Left lung (tissue), 10 donors: ENCODE data around the gene MARCHF9. TPM values are rescaled to one million over a fixed set of nuclear protein-coding genes. Genes with fewer than 3 reads are reported as not detected.

Experiments used
- ATAC-seq: fragments of 200-7000 bp; cut with Tn5 transposase; one replicate; pipeline ENCODE4 v1.9.1; 2020; ENCODE audit warnings: moderate library complexity
- DNase-seq, 4 donors: peaks; one replicate each; pipeline ENCODE4 v3.0.0-alpha.2; 2013 to 2020
- H3K27ac ChIP-seq, 2 donors: fragments of 200-600 bp; sonication (generic) in 1 of 2; one replicate each; pipeline versions ENCODE4 v1.5.0 to v1.8.0; 2020 to 2021
- H3K27me3 ChIP-seq, 2 donors: fragments of 200-600 bp; sonication (generic) in 1 of 2; one replicate each; pipeline versions ENCODE4 v1.5.0 to v1.8.0; 2020 to 2021
- H3K36me3 ChIP-seq, 2 donors: fragments of 200-600 bp; sonication (generic) in 1 of 2; one replicate each; pipeline versions ENCODE4 v1.5.0 to v1.8.0; 2020 to 2021
- H3K4me1 ChIP-seq, 2 donors: fragments of 200-600 bp; one replicate each; pipeline ENCODE4 v1.8.0; 2021
- H3K4me3 ChIP-seq, 2 donors: fragments of 200-600 bp; sonication (generic) in 1 of 2; one replicate each; pipeline versions ENCODE4 v1.5.0 to v1.8.0; 2020 to 2021; ENCODE audit warnings: mild to moderate bottlenecking in 1 of 2
- H3K9me3 ChIP-seq, 2 donors: fragments of 200-600 bp; sonication (generic) in 1 of 2; one replicate each; pipeline versions ENCODE4 v1.5.0 to v1.8.0; 2020 to 2021
- intact Hi-C, 2 donors: fragments of 100-400 bp; cut with DNase I; formaldehyde crosslinking; loops; one replicate each; pipeline versions ENCODE4 v1.11.2 to v1.14.2; 2022
- polyA plus RNA-seq, 6 donors: library from polyadenylated mRNA; unstranded; fragments of 120-200 nt; gene quantifications; one replicate each; pipeline ENCODE4 v1.2.1, GENCODE V29; 2013; ENCODE audit not compliant: insufficient read length in 6 of 6
- total RNA-seq, 2 donors: library from RNA; stranded (reverse); fragmentation: NEBNext Ultra II Directional; extraction: Animal tissue kit (Norgen Biotek cat#: 25700); gene quantifications; one replicate each; pipeline ENCODE4 v1.2.1, GENCODE V29; 2021
- TF ChIP-seq, protein P1 (sequence below), 2 donors: fragments of 200-600 bp; sonication (generic) in 1 of 2; IDR thresholded peaks; one replicate each; pipeline versions ENCODE4 v1.5.0 to v1.8.0; 2021; ENCODE audit warnings: antibody characterized with exemption in 2 of 2
- donor health status: DM: no; HTN: yes; CAD: no.
- donor health status: DM: no; HTN: no; CAD: no.

Gene MARCHF9
- total and polyA plus RNA-seq, 8 donors: 16.5 to 22.6 (median 19.5) TPM

DNA sequence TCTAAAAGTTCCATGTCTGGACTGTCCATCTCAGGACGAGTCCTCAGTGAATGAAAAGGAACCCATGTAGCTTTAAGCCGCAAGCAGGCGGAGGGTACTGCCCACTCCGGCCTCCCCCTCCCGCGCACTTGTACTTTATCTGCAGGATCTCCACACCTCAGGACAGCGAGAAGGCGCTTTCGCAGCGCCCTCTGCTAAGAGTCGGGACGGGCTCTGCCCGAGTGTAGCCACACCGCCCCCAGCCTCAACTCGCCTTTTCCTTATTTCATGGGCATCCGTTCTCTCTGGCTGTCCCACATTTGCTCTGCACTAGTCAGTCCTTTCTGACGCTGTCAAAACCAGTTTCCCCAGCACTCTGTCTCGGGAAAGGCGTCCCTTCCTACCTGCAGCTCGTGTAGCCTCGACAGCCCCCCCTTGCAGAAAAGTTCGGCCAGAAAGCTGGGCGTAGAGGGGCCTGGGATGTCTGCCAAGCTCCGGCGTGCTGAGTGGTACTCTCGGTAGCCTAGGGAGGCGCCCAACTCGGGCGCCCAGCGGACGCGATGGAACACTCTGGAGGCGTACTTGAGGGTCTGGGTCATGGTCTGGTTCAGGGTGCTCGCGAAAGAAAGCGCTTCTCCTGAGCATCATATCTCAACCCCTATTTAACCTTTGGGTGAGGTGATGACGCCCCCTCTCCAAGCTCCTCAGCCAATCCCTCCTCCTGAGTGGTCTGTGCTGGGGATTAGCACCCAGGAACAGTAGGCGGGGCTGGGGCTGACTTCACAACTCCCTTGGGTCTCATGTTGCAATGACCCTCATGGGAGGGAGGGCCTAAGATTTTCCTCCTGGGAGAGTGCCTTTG lies 11.8 kb downstream of the MARCHF9 start, which contains the start of gene CYP27B1:
CYP27B1 (minus strand) TSS at position 615 of the 841 bp plus-strand sequence; CDS start at position 578, 37 bp downstream.
- ATAC-seq (peak; percentile 47), DNase-seq (peak in 2 of 4 donors; percentile 65 to 77)
- Histone ChIP-seq H3K27me3 (peaks cover 24 to 55% of the 10 kb centered on the region in 2 donors), H3K4me3 (peak within 1 kb of the TSS; percentile 38 to 45), H3K36me3 (peaks cover 0 to 28% of the 10 kb centered on the region in 2 donors), H3K4me1 (peaks cover 28 to 47% of the 10 kb centered on the region in 2 donors), H3K9me3 (no peaks in the 10 kb centered on the region), H3K27ac (no peak within 1 kb of the TSS)
- intact Hi-C loops: no loop called here
- TF ChIP-seq, protein P1, sequence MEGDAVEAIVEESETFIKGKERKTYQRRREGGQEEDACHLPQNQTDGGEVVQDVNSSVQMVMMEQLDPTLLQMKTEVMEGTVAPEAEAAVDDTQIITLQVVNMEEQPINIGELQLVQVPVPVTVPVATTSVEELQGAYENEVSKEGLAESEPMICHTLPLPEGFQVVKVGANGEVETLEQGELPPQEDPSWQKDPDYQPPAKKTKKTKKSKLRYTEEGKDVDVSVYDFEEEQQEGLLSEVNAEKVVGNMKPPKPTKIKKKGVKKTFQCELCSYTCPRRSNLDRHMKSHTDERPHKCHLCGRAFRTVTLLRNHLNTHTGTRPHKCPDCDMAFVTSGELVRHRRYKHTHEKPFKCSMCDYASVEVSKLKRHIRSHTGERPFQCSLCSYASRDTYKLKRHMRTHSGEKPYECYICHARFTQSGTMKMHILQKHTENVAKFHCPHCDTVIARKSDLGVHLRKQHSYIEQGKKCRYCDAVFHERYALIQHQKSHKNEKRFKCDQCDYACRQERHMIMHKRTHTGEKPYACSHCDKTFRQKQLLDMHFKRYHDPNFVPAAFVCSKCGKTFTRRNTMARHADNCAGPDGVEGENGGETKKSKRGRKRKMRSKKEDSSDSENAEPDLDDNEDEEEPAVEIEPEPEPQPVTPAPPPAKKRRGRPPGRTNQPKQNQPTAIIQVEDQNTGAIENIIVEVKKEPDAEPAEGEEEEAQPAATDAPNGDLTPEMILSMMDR (IDR thresholded peaks at IDR 0.05): no peak

DNA sequence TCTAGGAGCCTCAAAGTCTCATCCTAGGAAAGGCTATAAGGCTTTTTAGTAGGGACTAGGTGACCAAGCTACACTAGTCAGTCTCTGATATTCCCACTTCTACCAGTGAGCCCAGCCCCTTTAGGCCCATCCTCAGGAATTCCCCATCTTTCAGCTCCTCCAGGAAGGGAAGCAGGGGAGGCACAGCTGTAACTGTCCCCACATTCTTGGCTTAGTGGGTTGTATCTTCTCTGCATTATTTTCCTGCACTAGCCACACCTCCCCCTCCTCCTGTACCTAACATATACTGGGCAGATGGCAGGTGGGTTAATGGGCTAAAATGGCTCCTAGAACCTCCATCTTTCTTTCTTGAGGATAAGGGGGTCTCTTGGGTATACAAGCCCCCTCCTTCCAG lies 12.4 kb downstream of the MARCHF9 start:
- no peak for ATAC-seq
- peaks cover 28 to 48% of the 10 kb centered on the region in 2 donors for H3K4me1 ChIP-seq
- TF ChIP-seq, protein P1 (IDR thresholded peaks at IDR 0.05): no peak
- DNase-seq: no peak
- H3K27ac ChIP-seq: no peak overlapping the region
- H3K9me3 ChIP-seq: no peaks in the 10 kb centered on the region
- H3K4me3 ChIP-seq: peak overlapping the region in 1 of 2 donors; percentile 45
- peaks cover 24 to 55% of the 10 kb centered on the region in 2 donors for H3K27me3 ChIP-seq
- intact Hi-C loops: no loop called here
- H3K36me3 ChIP-seq: peaks cover 0 to 28% of the 10 kb centered on the region in 2 donors

DNA sequence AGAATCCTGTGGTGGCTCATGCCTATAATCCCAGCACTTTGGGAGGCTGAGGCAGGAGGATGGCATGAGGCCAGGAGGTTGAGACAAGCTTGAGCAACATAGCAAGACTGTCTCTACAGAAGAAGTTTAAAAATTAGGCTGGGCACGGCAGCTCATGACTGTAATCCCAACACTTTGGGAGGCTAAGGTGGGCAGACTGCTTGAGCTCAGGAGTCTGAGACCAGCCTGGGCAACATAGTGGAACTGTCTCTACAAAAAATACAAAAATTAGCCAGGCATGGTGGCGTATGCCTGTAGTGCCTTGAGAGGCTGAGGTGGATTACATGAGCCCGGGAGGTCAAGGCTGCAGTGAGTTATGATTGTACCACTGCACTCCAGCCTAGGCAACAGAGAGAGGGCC lies 13.0 kb downstream of the MARCHF9 start:
- DNase-seq: no peak
- no peak for ATAC-seq
- Histone ChIP-seq H3K9me3 (no peaks in the 10 kb centered on the region), H3K4me3 (no peak overlapping the region), H3K27me3 (peaks cover 24 to 50% of the 10 kb centered on the region in 2 donors), H3K27ac (no peak overlapping the region), H3K36me3 (peaks cover 0 to 28% of the 10 kb centered on the region in 2 donors), H3K4me1 (peaks cover 28 to 52% of the 10 kb centered on the region in 2 donors)
- intact Hi-C loops: no loop called here
- TF ChIP-seq, protein P1 (IDR thresholded peaks at IDR 0.05): no peak

DNA sequence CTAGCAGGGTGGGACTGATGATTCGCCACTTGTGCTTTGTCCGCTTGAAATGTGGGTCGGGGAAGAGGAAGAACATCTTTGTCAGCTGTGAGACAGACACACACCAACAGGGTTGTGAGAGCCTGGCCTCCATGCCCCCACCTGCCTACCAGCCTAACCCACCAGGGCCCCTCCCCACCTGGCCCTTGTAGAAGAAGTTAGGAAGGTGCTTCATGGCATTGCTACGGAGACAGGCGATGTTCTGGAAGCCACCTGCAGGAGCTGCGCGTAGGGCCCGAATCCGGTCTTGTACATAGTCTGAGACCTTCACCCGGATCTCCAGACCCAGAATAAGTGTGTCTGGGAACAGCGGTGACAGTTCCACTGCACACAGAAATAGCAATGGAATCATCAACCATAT lies 14.7 kb downstream of the MARCHF9 start:
- H3K36me3 ChIP-seq: peaks cover 0 to 28% of the 10 kb centered on the region in 2 donors
- H3K9me3 ChIP-seq: no peaks in the 10 kb centered on the region
- intact Hi-C loops: no loop called here
- no peak overlapping the region for H3K27ac ChIP-seq
- no peak for ATAC-seq
- H3K27me3 ChIP-seq: peaks cover 19 to 33% of the 10 kb centered on the region in 2 donors
- DNase-seq: no peak
- H3K4me3 ChIP-seq: no peak overlapping the region
- TF ChIP-seq, protein P1 (IDR thresholded peaks at IDR 0.05): no peak
- H3K4me1 ChIP-seq: peaks cover 26 to 65% of the 10 kb centered on the region in 2 donors

DNA sequence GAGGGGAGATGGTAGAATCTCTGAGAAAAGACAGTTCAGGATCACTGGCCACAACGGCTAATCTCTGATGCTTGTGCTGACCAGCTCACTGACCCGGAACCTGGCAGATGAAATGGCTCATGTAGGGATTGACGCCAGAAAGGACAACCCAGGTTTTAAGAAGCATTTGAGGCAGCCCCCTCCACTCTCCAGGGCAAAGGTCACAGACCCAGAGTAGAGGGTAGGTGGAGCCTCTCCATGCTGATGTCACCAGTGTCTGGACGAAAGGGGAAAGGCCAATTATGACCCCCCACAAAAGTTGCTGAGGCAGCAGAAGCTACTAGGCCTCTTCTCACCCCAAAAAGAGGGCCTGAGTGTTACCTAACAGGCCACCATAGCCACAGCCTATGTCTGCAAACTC lies 15.8 kb downstream of the MARCHF9 start:
- DNase-seq: no peak
- no peak for ATAC-seq
- peaks cover 7 to 21% of the 10 kb centered on the region in 2 donors for H3K27me3 ChIP-seq
- TF ChIP-seq, protein P1 (IDR thresholded peaks at IDR 0.05): no peak
- peaks cover 0 to 28% of the 10 kb centered on the region in 2 donors for H3K36me3 ChIP-seq
- intact Hi-C loops: no loop called here
- H3K27ac ChIP-seq: peak overlapping the region in 1 of 2 donors; percentile 88
- H3K4me3 ChIP-seq: peak overlapping the region in 1 of 2 donors; percentile 79
- H3K4me1 ChIP-seq: peaks cover 21 to 62% of the 10 kb centered on the region in 2 donors
- H3K9me3 ChIP-seq: no peaks in the 10 kb centered on the region
